Epithelial cell of prostate (primary cell): ENCODE results near the gene KIFC1.
"Not testable (repeated sequence)": the region's sequence is repeated elsewhere in the genome, so short reads cannot be mapped to it uniquely, and the experiment has no call there.

Experiments used
- DNase-seq: peaks from one replicate; pipeline ENCODE4 v3.0.0-alpha.2; 2011; ENCODE audit warnings: low read depth, low spot score
- H3K27ac ChIP-seq: fragments of 450-650 bp; 2 replicates; pipeline ENCODE4 v1.5.1; 2017; ENCODE audit warnings: mild to moderate bottlenecking

KIFC1 gene

GRCh38 chr6:33373960-33374910, 17.4 kb upstream of the KIFC1 start:
- H3K27ac ChIP-seq: peak overlapping the region; percentile 0
- no peak for DNase-seq

DNA sequence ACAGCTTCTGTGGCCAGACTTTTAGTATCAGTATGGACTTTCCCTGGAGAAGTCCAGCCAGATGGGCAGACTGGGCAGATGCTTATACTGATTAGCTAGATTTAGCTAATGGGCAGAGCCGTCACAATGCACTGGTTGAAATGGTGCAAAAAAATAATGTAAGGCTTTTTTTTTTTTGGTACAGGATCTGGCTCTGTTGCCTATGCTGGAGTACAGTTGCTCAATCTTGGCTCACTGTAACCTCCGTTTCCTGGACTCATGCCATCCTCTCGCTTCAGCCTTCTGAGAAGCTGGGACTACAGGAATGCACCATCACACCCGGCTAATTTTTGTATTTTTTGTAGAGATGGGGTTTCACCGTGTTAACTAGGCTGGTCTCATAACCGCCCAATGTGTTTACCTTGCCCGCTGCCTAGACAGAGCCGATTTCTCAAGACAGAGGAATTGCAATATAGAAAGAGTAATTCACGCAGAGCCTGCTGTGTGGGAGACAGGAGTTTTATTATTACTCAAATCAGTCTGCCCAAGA, 16.4 kb upstream of the KIFC1 start:
- peak overlapping the region; percentile 52 for H3K27ac ChIP-seq
- DNase-seq: peak; percentile 37

- DNase-seq: no peak
- no peak overlapping the region for H3K27ac ChIP-seq
Observed at GRCh38 chr6:33377171-33377570, 14.5 kb upstream of the KIFC1 start.

DNA sequence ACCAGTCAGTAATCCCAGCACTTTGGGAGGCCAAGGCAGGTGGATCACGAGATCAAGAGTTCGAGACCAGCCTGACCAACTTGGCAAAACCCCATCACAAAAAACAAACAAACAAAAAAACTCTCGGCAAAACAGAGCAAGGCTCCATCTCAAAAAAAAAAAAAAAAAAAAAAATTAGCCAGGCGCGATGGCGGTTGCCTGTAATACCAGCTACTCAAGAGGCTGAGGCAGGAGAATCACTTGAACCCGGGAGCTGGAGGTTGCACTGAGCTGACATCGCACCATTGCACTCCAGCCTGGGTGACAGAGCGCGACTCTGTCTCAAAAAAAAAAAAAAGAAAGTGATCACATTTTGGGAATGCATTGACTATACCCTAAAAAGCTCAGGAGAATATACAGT, 12.4 kb upstream of the KIFC1 start:
- not testable (repeated sequence) for DNase-seq, H3K27ac ChIP-seq

- DNase-seq: no peak
- H3K27ac ChIP-seq: no peak overlapping the region
Observed at GRCh38 chr6:33380272-33380981, 11.2 kb upstream of the KIFC1 start.

- no peak overlapping the region for H3K27ac ChIP-seq
- no peak for DNase-seq
Observed at GRCh38 chr6:33383427-33384185, 8.0 kb upstream of the KIFC1 start.

- no peak overlapping the region for H3K27ac ChIP-seq
- no peak for DNase-seq
Observed at GRCh38 chr6:33384581-33385020, 7.0 kb upstream of the KIFC1 start.

DNA sequence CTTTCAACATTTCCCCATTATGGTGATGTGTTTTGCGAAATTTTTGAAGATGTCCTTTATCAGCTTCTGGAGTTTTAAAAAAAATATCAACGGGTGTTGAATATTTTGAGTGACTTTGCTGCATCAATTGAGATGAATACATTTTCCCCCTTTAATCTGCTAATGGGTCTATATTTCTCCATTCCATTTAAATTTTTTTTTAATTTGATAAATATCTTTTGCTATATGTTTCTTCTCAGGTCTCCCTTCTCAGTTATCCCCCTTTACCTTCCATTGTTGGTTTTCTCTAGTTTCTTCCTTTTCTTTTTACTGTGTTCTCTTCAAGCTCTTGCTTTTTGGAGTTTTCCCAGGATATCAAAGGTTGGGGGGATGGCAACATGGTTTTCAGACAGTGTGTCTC, 1.4 kb upstream of the KIFC1 start:
- DNase-seq: no peak
- peak overlapping the region; percentile 94 for H3K27ac ChIP-seq

- peak overlapping the region; percentile 94 for H3K27ac ChIP-seq
- no peak for DNase-seq
Observed at GRCh38 chr6:33390767-33391277, 801 bp upstream of the KIFC1 start.

- DNase-seq: no peak
- peak overlapping the region; percentile 94 for H3K27ac ChIP-seq
Observed at GRCh38 chr6:33391922-33392594, 435 bp downstream of the KIFC1 start.

DNA sequence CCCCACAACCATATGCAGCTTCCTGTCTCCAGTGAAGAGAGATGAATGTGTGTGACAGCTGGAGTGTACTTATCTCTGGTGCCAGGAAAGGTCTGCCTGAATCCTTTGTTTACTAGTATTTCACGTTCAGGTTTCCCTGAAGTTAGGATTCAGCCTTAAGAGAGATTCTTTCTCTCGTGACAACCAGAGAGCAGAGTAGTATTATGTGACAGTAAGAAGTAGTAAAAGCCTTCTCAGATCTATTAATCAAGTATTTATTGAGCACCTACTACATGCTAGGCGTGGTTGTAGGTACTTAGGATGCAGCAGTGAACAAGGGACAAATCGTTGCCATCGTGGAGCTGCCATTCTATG, 949 bp downstream of the KIFC1 start:
- peak overlapping the region; percentile 94 for H3K27ac ChIP-seq
- DNase-seq: no peak

DNA sequence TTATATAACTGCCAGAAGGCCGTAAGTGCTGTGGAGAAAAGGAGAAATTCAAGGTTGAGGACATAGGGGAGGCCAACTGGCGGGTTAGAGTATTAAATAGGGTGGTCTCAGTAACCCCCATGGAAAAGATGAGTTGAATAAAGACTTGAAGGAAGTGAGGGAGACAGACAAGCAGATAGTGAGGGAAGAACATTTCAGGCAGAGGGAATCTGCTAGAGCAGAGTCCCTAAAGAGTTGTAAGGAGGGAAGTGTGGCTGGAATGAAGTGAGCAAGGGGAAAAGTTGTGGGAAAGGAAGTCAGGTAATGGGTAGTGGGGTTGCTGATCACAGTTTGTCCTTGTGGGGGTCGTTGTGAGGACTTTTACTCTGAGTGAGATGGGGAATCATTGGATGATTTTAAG, 1.4 kb downstream of the KIFC1 start:
- H3K27ac ChIP-seq: no peak overlapping the region
- no peak for DNase-seq

DNA sequence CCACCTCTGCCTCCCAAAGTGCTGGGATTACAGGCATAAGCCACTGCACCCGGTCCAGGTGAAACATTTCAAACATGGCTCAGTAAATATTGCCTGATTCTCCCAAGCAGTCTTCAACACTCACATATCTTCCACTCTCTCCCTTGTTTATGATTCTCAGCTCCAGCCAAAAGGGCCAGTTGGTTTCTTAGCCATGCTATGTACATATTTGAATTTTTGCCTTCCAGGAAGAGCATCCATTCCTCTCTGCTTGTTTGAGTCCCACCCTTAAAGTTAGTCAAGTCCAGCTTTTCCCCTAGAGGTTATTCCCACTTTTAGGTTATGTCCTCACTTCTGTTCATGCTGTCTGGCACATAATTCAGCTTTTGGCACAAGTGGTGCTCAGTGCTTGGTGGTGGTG, 5.9 kb downstream of the KIFC1 start:
- no peak for DNase-seq
- H3K27ac ChIP-seq: no peak overlapping the region

DNA sequence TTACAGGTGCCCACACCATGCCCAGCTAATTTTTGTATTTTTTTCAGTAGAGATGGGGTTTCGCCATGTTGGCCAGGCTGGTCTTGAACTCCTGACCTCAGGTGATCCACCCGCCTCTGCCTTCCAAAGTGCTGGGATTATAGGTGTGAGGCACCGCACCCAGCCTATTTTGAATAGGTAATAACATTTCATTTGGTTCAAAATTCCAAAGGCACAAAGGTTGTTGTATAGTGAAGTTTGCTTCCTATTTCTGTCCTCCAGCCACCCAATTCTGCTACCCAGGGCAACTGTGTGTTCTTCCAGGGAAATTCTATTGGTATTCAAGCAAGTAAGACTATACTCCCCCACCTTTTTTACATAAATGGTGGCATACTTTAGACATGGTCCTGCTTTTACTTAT, 7.0 kb downstream of the KIFC1 start:
- not testable (repeated sequence) for H3K27ac ChIP-seq, DNase-seq

GRCh38 chr6:33399881-33400280, 8.3 kb downstream of the KIFC1 start:
- not testable (repeated sequence) for DNase-seq, H3K27ac ChIP-seq

GRCh38 chr6:33404884-33405283, 13.3 kb downstream of the KIFC1 start:
- no peak overlapping the region for H3K27ac ChIP-seq
- no peak for DNase-seq

- no peak overlapping the region for H3K27ac ChIP-seq
- DNase-seq: no peak
Observed at GRCh38 chr6:33405386-33405940, 13.8 kb downstream of the KIFC1 start.

DNA sequence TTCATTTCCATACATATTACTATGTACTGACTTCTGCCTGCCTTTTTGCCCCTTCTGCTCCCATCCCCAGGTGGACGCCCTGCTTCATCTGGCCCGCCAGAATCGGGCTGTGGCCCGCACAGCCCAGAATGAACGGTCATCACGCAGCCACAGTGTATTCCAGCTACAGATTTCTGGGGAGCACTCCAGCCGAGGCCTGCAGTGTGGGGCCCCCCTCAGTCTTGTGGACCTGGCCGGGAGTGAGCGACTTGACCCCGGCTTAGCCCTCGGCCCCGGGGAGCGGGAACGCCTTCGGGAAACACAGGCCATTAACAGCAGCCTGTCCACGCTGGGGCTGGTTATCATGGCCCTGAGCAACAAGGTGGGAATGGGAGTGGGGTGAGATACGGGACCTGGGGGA, 14.5 kb downstream of the KIFC1 start:
- no peak for DNase-seq
- H3K27ac ChIP-seq: no peak overlapping the region

GRCh38 chr6:33407132-33407718, 15.6 kb downstream of the KIFC1 start:
- DNase-seq: no peak
- no peak overlapping the region for H3K27ac ChIP-seq
